HEK293 (cell line): ENCODE results near the gene PLEKHH3.

Experiments used
- GFI1B ChIP-seq: fragments of 450-650 bp; formaldehyde crosslinking; IDR thresholded peaks from 2 replicates; pipeline ENCODE4 v1.5.1; 2016; ENCODE audit warnings: missing biosample characterization, missing genetic modification characterization
- GLIS1 ChIP-seq: fragments of 450-650 bp; formaldehyde crosslinking; IDR thresholded peaks from 2 replicates; pipeline ENCODE4 v1.5.1; 2016; ENCODE audit warnings: missing biosample characterization, missing genetic modification characterization
- GLIS2 ChIP-seq: fragments of 450-650 bp; formaldehyde crosslinking; IDR thresholded peaks from 2 replicates; pipeline ENCODE4 v1.5.1; 2016; ENCODE audit warnings: missing biosample characterization, missing genetic modification characterization
- HOXC10 ChIP-seq: sonication (generic); formaldehyde crosslinking; IDR thresholded peaks from 2 replicates; pipeline ENCODE4 v1.8.1; 2023; ENCODE audit warnings: mild to moderate bottlenecking, missing genetic modification reagents
- KLF17 ChIP-seq: fragments of 450-650 bp; formaldehyde crosslinking; IDR thresholded peaks from 2 replicates; pipeline ENCODE4 v1.5.1; 2016; ENCODE audit warnings: missing biosample characterization, missing genetic modification characterization
- KLF7 ChIP-seq: fragments of 450-650 bp; formaldehyde crosslinking; IDR thresholded peaks from 2 replicates; pipeline ENCODE4 v1.5.1; 2016; ENCODE audit warnings: missing biosample characterization, missing genetic modification characterization, borderline replicate concordance
- KLF8 ChIP-seq: fragments of 450-650 bp; formaldehyde crosslinking; IDR thresholded peaks from 2 replicates; pipeline ENCODE4 v1.5.1; 2016; ENCODE audit warnings: missing biosample characterization, missing genetic modification characterization
- MYNN ChIP-seq: fragments of 450-650 bp; formaldehyde crosslinking; IDR thresholded peaks from 2 replicates; pipeline ENCODE4 v1.5.1; 2016; ENCODE audit warnings: missing biosample characterization, missing genetic modification characterization, borderline replicate concordance
- MZF1 ChIP-seq: fragments of 450-650 bp; formaldehyde crosslinking; IDR thresholded peaks from 2 replicates; pipeline ENCODE4 v1.5.1; 2017; ENCODE audit warnings: missing biosample characterization, missing genetic modification characterization, borderline replicate concordance
- SCRT2 ChIP-seq: fragments of 450-650 bp; formaldehyde crosslinking; IDR thresholded peaks from 2 replicates; pipeline ENCODE4 v1.5.1; 2016; ENCODE audit warnings: missing biosample characterization, missing genetic modification characterization
- ZBTB48 ChIP-seq: fragments of 450-650 bp; formaldehyde crosslinking; IDR thresholded peaks from 2 replicates; pipeline ENCODE4 v1.5.1; 2016; ENCODE audit warnings: missing biosample characterization, missing genetic modification characterization
- ZNF10 ChIP-seq: fragments of 450-650 bp; formaldehyde crosslinking; IDR thresholded peaks from 2 replicates; pipeline ENCODE4 v1.5.1; 2017; ENCODE audit warnings: missing biosample characterization, missing genetic modification characterization
- ZNF133 ChIP-seq: fragments of 450-650 bp; formaldehyde crosslinking; IDR thresholded peaks from 2 replicates; pipeline ENCODE4 v1.5.1; 2016; ENCODE audit warnings: missing biosample characterization, missing genetic modification characterization
- ZNF138 ChIP-seq: fragments of 450-650 bp; formaldehyde crosslinking; IDR thresholded peaks from 2 replicates; pipeline ENCODE4 v1.5.1; 2016; ENCODE audit warnings: missing biosample characterization, missing genetic modification characterization, borderline replicate concordance
- ZNF140 ChIP-seq: fragments of 450-650 bp; formaldehyde crosslinking; IDR thresholded peaks from 2 replicates; pipeline ENCODE4 v1.5.1; 2016; ENCODE audit warnings: missing biosample characterization, missing genetic modification characterization
- ZNF157 ChIP-seq: fragments of 450-650 bp; formaldehyde crosslinking; IDR thresholded peaks from 2 replicates; pipeline ENCODE4 v1.5.1; 2016; ENCODE audit warnings: missing biosample characterization, missing genetic modification characterization
- ZNF2 ChIP-seq: fragments of 450-650 bp; formaldehyde crosslinking; IDR thresholded peaks from 2 replicates; pipeline ENCODE4 v1.5.1; 2016; ENCODE audit warnings: missing biosample characterization, missing genetic modification characterization
- ZNF37A ChIP-seq: fragments of 450-650 bp; IDR thresholded peaks from 2 replicates; pipeline ENCODE4 v1.5.1; 2018; ENCODE audit warnings: missing biosample characterization, missing genetic modification characterization
- ZNF513 ChIP-seq: fragments of 450-650 bp; IDR thresholded peaks from 2 replicates; pipeline ENCODE4 v1.5.1; 2018; ENCODE audit warnings: missing biosample characterization, missing genetic modification characterization
- ZNF530 ChIP-seq: fragments of 450-650 bp; formaldehyde crosslinking; IDR thresholded peaks from 2 replicates; pipeline ENCODE4 v1.5.1; 2016; ENCODE audit warnings: low read depth, missing biosample characterization, missing genetic modification characterization
- ZNF555 ChIP-seq: fragments of 450-650 bp; formaldehyde crosslinking; conservative IDR thresholded peaks from 2 replicates; pipeline ENCODE4 v1.5.1; 2017; ENCODE audit warnings: missing biosample characterization, mild to moderate bottlenecking, missing genetic modification characterization, inconsistent platforms
- ZNF600 ChIP-seq: fragments of 450-650 bp; formaldehyde crosslinking; IDR thresholded peaks from 2 replicates; pipeline ENCODE4 v1.5.1; 2016; ENCODE audit warnings: missing biosample characterization, missing genetic modification characterization
- ZNF623 ChIP-seq: fragments of 450-650 bp; formaldehyde crosslinking; IDR thresholded peaks from 2 replicates; pipeline ENCODE4 v1.5.1; 2016; ENCODE audit warnings: missing biosample characterization, missing genetic modification characterization
- ZNF629 ChIP-seq: fragments of 450-650 bp; formaldehyde crosslinking; IDR thresholded peaks from 2 replicates; pipeline ENCODE4 v1.5.1; 2017; ENCODE audit warnings: missing biosample characterization, missing genetic modification characterization
- ZNF837 ChIP-seq: fragments of 450-650 bp; formaldehyde crosslinking; IDR thresholded peaks from 2 replicates; pipeline ENCODE4 v1.5.1; 2016; ENCODE audit warnings: missing biosample characterization, missing genetic modification characterization
- TF ChIP-seq, protein P1 (sequence below): fragments of 450-650 bp; formaldehyde crosslinking; IDR thresholded peaks from 2 replicates; pipeline ENCODE4 v1.5.1; 2016; ENCODE audit warnings: missing biosample characterization, missing genetic modification characterization
- TF ChIP-seq, protein P2 (sequence below): fragments of 450-650 bp; formaldehyde crosslinking; IDR thresholded peaks from 2 replicates; pipeline ENCODE4 v1.5.0; 2017; ENCODE audit warnings: missing biosample characterization, missing genetic modification characterization, borderline replicate concordance
- TF ChIP-seq, protein P3 (sequence below): fragments of 450-650 bp; formaldehyde crosslinking; IDR thresholded peaks from 2 replicates; pipeline ENCODE4 v1.5.1; 2016; ENCODE audit warnings: missing biosample characterization, missing genetic modification characterization
- TF ChIP-seq, protein P4 (sequence below): fragments of 450-650 bp; formaldehyde crosslinking; IDR thresholded peaks from 2 replicates; pipeline ENCODE4 v1.5.1; 2016; ENCODE audit warnings: missing biosample characterization, missing genetic modification characterization
- TF ChIP-seq, protein P5 (sequence below): fragments of 450-650 bp; formaldehyde crosslinking; IDR thresholded peaks from 2 replicates; pipeline ENCODE4 v1.5.1; 2016; ENCODE audit warnings: missing biosample characterization, missing genetic modification characterization

PLEKHH3 gene

GRCh38 chr17:42676424-42677011 is at the start of gene PLEKHH3 (continued):
- TF ChIP-seq, protein P1, sequence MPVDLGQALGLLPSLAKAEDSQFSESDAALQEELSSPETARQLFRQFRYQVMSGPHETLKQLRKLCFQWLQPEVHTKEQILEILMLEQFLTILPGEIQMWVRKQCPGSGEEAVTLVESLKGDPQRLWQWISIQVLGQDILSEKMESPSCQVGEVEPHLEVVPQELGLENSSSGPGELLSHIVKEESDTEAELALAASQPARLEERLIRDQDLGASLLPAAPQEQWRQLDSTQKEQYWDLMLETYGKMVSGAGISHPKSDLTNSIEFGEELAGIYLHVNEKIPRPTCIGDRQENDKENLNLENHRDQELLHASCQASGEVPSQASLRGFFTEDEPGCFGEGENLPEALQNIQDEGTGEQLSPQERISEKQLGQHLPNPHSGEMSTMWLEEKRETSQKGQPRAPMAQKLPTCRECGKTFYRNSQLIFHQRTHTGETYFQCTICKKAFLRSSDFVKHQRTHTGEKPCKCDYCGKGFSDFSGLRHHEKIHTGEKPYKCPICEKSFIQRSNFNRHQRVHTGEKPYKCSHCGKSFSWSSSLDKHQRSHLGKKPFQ (tag by site-specific recombination): peak; percentile 41; the same call in 1 of the 2 replicates
- TF ChIP-seq GLIS1 (peak; percentile 94), ZNF140 (tag by site-specific recombination) (no peak), SCRT2 (tag by site-specific recombination) (no peak), ZNF600 (no peak; the same call in 1 of the 2 replicates), ZNF837 (tag by site-specific recombination) (no peak), ZNF133 (no peak), ZNF513 (tag by site-specific recombination) (no peak), ZNF37A (no peak), GLIS2 (peak; percentile 96), HOXC10 (CRISPR knock-in tag) (no peak), MZF1 (tag by site-specific recombination) (peak; percentile 13; the same call in 1 of the 2 replicates), KLF8 (no peak; the same call in 1 of the 2 replicates), MYNN (tag by site-specific recombination) (no peak), ZNF157 (tag by site-specific recombination) (no peak), ZBTB48 (tag by site-specific recombination) (peak; percentile 84), ZNF623 (tag by site-specific recombination) (no peak), KLF17 (tag by site-specific recombination) (no peak; the same call in 1 of the 2 replicates), ZNF2 (no peak), ZNF629 (tag by site-specific recombination) (no peak), ZNF555 (tag by site-specific recombination) (no peak), ZNF530 (tag by site-specific recombination) (no peak), ZNF138 (tag by site-specific recombination) (no peak), KLF7 (tag by site-specific recombination) (peak; percentile 9; the same call in 1 of the 2 replicates), ZNF10 (tag by site-specific recombination) (no peak), GFI1B (tag by site-specific recombination) (no peak; the same call in none of the 2 replicates)
- TF ChIP-seq, protein P2, sequence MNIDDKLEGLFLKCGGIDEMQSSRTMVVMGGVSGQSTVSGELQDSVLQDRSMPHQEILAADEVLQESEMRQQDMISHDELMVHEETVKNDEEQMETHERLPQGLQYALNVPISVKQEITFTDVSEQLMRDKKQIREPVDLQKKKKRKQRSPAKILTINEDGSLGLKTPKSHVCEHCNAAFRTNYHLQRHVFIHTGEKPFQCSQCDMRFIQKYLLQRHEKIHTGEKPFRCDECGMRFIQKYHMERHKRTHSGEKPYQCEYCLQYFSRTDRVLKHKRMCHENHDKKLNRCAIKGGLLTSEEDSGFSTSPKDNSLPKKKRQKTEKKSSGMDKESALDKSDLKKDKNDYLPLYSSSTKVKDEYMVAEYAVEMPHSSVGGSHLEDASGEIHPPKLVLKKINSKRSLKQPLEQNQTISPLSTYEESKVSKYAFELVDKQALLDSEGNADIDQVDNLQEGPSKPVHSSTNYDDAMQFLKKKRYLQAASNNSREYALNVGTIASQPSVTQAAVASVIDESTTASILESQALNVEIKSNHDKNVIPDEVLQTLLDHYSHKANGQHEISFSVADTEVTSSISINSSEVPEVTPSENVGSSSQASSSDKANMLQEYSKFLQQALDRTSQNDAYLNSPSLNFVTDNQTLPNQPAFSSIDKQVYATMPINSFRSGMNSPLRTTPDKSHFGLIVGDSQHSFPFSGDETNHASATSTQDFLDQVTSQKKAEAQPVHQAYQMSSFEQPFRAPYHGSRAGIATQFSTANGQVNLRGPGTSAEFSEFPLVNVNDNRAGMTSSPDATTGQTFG: no peak
- TF ChIP-seq, protein P3, sequence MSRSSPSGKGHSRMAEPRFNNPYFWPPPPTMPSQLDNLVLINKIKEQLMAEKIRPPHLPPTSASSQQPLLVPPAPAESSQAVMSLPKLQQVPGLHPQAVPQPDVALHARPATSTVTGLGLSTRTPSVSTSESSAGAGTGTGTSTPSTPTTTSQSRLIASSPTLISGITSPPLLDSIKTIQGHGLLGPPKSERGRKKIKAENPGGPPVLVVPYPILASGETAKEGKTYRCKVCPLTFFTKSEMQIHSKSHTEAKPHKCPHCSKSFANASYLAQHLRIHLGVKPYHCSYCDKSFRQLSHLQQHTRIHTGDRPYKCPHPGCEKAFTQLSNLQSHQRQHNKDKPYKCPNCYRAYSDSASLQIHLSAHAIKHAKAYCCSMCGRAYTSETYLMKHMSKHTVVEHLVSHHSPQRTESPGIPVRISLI (tag by site-specific recombination): no peak
- TF ChIP-seq, protein P4, sequence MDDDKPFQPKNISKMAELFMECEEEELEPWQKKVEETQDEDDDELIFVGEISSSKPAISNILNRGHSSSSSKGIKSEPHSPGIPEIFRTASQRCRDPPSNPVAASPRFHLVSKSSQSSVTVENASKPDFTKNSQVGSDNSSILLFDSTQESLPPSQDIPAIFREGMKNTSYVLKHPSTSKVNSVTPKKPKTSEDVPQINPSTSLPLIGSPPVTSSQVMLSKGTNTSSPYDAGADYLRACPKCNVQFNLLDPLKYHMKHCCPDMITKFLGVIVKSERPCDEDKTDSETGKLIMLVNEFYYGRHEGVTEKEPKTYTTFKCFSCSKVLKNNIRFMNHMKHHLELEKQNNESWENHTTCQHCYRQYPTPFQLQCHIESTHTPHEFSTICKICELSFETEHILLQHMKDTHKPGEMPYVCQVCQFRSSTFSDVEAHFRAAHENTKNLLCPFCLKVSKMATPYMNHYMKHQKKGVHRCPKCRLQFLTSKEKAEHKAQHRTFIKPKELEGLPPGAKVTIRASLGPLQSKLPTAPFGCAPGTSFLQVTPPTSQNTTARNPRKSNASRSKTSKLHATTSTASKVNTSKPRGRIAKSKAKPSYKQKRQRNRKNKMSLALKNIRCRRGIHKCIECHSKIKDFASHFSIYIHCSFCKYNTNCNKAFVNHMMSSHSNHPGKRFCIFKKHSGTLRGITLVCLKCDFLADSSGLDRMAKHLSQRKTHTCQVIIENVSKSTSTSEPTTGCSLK (tag by site-specific recombination): no peak
- TF ChIP-seq, protein P5, sequence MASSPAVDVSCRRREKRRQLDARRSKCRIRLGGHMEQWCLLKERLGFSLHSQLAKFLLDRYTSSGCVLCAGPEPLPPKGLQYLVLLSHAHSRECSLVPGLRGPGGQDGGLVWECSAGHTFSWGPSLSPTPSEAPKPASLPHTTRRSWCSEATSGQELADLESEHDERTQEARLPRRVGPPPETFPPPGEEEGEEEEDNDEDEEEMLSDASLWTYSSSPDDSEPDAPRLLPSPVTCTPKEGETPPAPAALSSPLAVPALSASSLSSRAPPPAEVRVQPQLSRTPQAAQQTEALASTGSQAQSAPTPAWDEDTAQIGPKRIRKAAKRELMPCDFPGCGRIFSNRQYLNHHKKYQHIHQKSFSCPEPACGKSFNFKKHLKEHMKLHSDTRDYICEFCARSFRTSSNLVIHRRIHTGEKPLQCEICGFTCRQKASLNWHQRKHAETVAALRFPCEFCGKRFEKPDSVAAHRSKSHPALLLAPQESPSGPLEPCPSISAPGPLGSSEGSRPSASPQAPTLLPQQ (tag by site-specific recombination): peak; percentile 73
